SK-N-SH (cell line): ENCODE measurements around the gene ROR2.

Experiments
- CHD2 ChIP-seq: fragments of 150-350 bp; IDR thresholded peaks from 2 replicates; pipeline ENCODE4 v1.6.1; 2018; ENCODE audit warnings: low read length; ENCODE audit not compliant: partially characterized antibody
- GABPA ChIP-seq: IDR thresholded peaks from 2 replicates; pipeline ENCODE4 v1.4.0; 2012; ENCODE audit warnings: low read depth, mild to moderate bottlenecking
- GATA2 ChIP-seq: sonication (generic); formaldehyde crosslinking; IDR thresholded peaks from 2 replicates; pipeline ENCODE4 v1.5.0; 2020; ENCODE audit warnings: mild to moderate bottlenecking, missing genetic modification reagents
- MEF2A ChIP-seq: IDR thresholded peaks from 2 replicates; pipeline ENCODE4 v1.4.0; 2012; ENCODE audit warnings: low read depth, borderline replicate concordance
- POLR2AphosphoS5 ChIP-seq: IDR thresholded peaks from 2 replicates; pipeline ENCODE4 v1.6.1; 2012; ENCODE audit warnings: low read depth, low read length
- RXRA ChIP-seq: IDR thresholded peaks from 2 replicates; pipeline ENCODE4 v1.4.0; 2012; ENCODE audit warnings: low read depth, mild to moderate bottlenecking, borderline replicate concordance
- SIN3A ChIP-seq: IDR thresholded peaks from 2 replicates; pipeline ENCODE4 v1.6.1; 2012; ENCODE audit warnings: low read depth, mild to moderate bottlenecking, low read length, moderate library complexity, borderline replicate concordance
- TAF1 ChIP-seq: IDR thresholded peaks from 2 replicates; pipeline ENCODE4 v1.6.1; 2012; ENCODE audit warnings: low read depth, mild to moderate bottlenecking, low read length, moderate library complexity, borderline replicate concordance
- TF ChIP-seq, protein P1 (sequence below): fragments of 200-600 bp; sonication (generic); IDR thresholded peaks from 2 replicates; pipeline ENCODE4 v1.6.1; 2017; ENCODE audit warnings: antibody characterized with exemption, mild to moderate bottlenecking, moderate library complexity
- TF ChIP-seq, protein P2 (sequence below): IDR thresholded peaks from 2 replicates; pipeline ENCODE4; 2012

DNA sequence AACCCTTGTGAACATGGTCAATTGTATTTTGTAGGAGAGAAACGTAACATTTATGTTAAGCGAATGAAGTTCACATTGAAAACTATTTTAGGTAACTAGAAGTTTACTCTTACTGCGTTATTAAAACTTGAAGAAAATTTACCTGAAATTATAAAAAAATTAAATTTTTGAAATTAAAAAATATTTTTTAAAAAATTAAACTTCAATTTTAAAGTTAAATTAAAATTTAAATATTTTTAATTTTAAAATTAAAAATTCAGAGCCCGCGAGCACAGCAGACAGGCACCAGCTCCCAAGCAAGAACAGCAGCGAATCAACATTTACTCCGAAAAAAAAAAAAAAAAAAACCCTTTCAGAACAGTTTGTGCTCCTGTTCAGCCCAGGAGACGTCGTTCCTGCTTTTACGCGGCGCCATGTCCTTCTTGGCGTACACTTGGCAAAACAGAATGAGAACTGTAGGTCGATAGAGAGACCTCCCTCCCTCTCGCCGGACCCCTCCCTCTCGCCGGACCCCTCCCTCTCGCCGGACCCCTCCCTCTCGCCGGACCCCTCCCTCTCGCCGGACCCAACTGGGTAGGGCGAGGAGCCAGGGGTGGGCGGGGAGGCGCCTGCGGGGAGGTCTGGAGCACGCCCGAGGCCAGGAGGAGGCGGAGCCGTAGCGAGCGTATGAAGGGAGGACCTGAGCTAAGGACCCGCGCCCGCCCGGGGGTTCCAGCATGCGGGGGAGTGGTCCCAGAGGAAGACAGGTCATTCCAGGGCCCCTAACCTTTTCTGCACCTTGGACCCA is 235.8 kb downstream of the ROR2 start:
- TF ChIP-seq, protein P1, sequence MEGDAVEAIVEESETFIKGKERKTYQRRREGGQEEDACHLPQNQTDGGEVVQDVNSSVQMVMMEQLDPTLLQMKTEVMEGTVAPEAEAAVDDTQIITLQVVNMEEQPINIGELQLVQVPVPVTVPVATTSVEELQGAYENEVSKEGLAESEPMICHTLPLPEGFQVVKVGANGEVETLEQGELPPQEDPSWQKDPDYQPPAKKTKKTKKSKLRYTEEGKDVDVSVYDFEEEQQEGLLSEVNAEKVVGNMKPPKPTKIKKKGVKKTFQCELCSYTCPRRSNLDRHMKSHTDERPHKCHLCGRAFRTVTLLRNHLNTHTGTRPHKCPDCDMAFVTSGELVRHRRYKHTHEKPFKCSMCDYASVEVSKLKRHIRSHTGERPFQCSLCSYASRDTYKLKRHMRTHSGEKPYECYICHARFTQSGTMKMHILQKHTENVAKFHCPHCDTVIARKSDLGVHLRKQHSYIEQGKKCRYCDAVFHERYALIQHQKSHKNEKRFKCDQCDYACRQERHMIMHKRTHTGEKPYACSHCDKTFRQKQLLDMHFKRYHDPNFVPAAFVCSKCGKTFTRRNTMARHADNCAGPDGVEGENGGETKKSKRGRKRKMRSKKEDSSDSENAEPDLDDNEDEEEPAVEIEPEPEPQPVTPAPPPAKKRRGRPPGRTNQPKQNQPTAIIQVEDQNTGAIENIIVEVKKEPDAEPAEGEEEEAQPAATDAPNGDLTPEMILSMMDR = no peak
- no peak for TF ChIP-seq GATA2 (CRISPR knock-in tag)
- TF ChIP-seq, protein P2, sequence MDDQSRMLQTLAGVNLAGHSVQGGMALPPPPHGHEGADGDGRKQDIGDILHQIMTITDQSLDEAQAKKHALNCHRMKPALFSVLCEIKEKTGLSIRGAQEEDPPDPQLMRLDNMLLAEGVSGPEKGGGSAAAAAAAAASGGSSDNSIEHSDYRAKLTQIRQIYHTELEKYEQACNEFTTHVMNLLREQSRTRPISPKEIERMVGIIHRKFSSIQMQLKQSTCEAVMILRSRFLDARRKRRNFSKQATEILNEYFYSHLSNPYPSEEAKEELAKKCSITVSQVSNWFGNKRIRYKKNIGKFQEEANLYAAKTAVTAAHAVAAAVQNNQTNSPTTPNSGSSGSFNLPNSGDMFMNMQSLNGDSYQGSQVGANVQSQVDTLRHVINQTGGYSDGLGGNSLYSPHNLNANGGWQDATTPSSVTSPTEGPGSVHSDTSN = no peak
- no peak for TF ChIP-seq SIN3A
- TF ChIP-seq CHD2 = no peak
- no peak for TF ChIP-seq TAF1
- TF ChIP-seq GABPA = no peak
- no peak for TF ChIP-seq RXRA
- no peak for TF ChIP-seq POLR2AphosphoS5
- TF ChIP-seq MEF2A = no peak
